HG02623 (cell line): ENCODE results near the gene LCE2C.
"Not testable (repeated sequence)": the region's sequence is repeated elsewhere in the genome, so short reads cannot be mapped to it uniquely, and the experiment has no call there.

Experiments used
- ATAC-seq: cut with Tn5 transposase; IDR thresholded peaks from one replicate; pipeline ENCODE4 v1.9.1; 2021; ENCODE audit warnings: moderate library complexity; ENCODE audit not compliant: unreplicated experiment

The LCE2C gene

DNA sequence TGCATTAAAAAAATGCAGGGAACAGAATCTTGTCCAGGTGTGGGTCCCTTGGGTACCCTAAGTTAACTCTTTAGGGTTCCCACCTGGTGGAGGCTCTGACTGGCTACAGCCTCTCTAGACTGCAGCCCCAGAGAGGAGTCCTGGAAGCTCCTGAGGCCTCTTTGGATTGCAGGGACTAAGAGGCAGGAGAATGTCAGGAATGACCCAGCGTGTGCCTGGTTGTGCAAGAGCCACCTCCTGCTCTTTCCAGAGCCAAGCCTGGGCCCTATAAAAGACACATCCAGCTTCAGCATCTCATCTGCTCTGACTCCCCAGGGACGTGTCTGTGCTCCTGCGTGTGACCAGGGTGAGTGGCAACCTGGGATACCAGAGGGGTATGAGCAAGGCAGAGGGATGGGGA, at the start of gene LCE2C:
LCE2C (plus strand) TSS at position 297 of the 400 bp plus-strand sequence. CDS start 737 bp downstream, outside the sequence.
- not testable (repeated sequence) for ATAC-seq

GRCh38 chr1:152626744-152627143, 48.3 kb upstream of the LCE2C start:
- ATAC-seq, result no peak

GRCh38 chr1:152630596-152630995, 44.5 kb upstream of the LCE2C start:
- ATAC-seq, result no peak

DNA sequence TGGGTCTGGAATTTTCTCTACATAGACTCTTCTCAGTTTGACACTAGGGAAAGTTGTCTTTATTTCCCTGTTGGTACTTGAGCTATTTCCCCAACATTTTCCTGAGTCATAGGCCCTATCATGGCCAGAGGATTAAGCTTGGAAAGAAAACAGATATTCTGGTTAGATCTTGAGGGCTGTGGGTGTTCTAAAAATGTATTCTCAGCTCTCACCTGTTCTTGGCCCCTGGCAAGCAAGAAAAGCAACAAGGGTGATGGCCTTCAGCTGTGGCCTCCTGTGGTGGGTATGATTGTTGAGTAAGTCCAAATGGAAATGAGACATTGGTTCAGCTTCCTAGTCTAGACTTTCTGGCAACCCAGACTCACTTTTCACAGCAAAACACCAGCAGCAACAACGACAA, 34.7 kb upstream of the LCE2C start:
- ATAC-seq, result no peak

- no peak for ATAC-seq
These were observed 31.1 kb upstream of the LCE2C start for GRCh38 chr1:152643945-152644344.

GRCh38 chr1:152645146-152645545, 29.9 kb upstream of the LCE2C start:
- ATAC-seq, result no peak

DNA sequence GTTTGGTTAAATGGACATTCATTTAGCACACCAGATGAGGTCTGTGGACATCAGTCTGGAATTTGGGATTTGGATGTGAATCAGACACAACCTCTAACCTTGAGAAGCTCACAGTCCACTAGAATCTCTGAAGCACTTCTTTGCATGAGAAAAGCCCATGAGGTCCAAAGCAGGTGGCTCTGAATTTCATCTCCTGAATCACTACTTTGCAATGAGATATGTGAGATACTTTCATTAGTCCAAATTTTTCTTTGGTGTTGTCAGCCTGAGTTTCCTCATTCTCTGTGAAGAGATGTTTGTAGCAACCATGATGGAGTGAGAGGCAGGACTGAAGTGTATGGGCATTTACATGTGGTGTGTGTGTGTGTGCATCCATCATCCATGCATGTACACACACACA, 28.4 kb upstream of the LCE2C start:
- ATAC-seq, result no peak

GRCh38 chr1:152654110-152654509, 21.0 kb upstream of the LCE2C start:
- no peak for ATAC-seq

DNA sequence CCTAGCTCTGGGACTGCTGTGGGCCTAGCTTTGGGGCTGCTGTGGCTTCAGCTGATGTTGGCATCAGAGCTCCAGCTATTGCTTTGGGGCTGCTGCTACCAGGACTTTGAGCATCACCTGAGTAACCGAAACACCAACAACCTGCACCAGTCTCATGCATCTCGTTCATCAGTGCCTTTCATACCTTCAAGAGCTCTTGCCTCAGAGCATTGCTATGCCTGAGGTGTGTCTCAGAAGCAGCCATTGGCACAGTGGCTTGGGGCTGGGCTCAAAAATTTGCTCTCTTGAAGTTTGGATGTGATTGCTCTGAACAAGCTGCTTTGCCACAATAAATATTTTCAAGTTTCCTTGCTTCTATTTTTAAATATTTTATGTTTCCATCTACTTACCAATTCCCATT, 18.6 kb upstream of the LCE2C start:
- ATAC-seq, result no peak

DNA sequence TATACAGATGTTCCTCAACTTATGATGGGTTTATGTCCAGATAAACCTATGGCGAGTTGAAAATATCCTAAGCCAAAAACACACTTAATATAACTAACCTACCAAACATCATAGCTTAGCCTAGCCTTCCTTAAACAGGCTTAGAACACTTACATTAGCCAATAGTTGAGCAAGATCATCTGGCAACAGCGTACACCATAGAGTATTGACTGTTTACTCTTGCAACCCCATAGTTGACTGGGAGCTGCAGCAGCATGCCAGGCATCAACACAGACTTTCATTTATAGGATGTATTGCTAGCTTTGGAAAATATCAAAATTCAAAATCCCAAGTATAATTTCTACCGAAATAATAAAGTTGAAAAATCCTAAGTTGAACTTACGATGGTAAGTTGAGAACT, 17.4 kb upstream of the LCE2C start:
- ATAC-seq, result no peak

- ATAC-seq, result no peak
These were observed 16.4 kb upstream of the LCE2C start for GRCh38 chr1:152658649-152659048.

DNA sequence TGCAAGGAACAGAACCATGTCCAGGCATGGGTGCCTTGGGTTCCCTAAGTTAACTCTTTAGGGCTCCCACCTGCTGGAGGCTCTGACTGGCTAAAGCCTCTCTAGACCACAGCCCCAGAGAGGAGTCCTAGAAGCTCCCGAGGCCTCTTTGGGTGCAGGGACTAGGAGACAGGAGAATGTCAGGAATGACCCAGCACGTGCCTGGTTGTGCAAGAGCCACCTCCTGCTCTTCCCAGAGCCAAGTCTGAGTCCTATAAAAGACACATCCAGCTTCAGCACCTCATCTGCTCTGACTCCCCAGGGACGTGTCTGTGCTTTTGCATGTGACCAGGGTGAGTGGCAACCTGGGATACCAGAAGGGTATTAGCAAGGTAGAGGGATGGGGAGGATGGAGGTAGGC, 12.0 kb upstream of the LCE2C start, which contains the start of gene LCE2D:
LCE2D (plus strand) TSS at position 283 of the 400 bp plus-strand sequence. CDS start 726 bp downstream, outside the sequence.
- no peak for ATAC-seq

- ATAC-seq, result not testable (repeated sequence)
These were observed 8.9 kb upstream of the LCE2C start for GRCh38 chr1:152666171-152666570.

DNA sequence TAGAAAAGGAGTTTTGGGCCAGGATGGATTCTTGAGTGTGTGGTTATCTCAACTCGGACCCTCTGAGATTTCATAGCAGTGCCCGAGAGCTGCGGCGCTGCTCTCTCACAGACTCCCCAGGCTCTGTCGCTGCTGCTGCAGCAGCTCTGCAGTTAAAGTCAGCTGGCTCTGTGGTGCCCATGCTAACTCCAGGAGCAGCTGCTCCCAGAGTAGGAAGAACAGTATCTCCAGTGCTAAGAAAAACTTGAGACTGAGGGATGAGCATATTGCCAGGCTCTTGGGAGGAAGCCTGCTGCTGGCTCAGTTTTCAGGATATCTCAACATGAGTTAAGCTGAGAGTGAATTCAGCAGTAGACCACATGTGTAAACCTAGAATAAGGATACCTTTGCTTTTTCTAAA, 7.4 kb upstream of the LCE2C start:
- ATAC-seq, result no peak

- ATAC-seq, result no peak
These were observed 2.1 kb upstream of the LCE2C start for GRCh38 chr1:152673016-152673415.

DNA sequence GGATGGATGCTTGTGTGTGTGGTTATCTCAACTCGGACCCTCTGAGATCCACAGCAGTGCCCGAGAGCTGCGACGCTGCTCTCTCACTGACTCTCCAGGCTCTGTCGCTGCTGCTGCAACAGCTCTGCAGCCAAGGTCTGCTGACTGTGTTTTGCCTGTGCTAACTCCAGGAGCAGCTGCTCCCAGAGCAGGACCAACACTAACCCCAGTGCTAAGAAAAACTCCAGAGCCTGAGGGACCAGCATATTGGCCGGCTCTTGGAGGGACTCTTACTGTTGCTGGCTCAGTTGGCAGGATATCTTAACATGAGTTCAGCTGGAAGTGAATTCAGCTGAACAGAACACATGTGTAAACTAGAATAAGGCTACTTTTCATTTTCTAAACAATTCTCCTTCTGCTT, 4.4 kb downstream of the LCE2C start:
- no peak for ATAC-seq

- ATAC-seq, result no peak
These were observed 6.5 kb downstream of the LCE2C start for GRCh38 chr1:152681616-152682015.

- ATAC-seq, result no peak
These were observed 8.8 kb downstream of the LCE2C start for GRCh38 chr1:152683846-152684245.

DNA sequence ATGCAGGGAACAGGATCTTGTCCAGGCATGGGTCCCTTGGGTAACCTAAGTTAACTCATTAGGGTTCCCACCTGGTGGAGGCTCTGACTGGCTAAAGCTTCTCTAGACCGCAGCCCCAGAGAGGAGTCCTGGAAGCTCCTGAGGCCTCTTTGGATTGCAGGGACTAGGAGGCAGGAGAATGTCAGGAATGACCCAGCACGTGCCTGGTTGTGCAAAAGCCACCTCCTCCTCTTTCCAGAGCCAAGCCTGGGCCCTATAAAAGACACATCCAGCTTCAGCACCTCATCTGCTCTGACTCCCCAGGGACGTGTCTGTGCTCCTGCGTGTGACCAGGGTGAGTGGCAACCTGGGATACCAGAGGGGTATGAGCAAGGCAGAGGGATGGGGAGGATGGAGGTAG, 10.7 kb downstream of the LCE2C start, which contains the start of gene LCE2B:
LCE2B (plus strand) TSS at position 301 of the 400 bp plus-strand sequence. CDS start 721 bp downstream, outside the sequence.
- ATAC-seq, result not testable (repeated sequence)

DNA sequence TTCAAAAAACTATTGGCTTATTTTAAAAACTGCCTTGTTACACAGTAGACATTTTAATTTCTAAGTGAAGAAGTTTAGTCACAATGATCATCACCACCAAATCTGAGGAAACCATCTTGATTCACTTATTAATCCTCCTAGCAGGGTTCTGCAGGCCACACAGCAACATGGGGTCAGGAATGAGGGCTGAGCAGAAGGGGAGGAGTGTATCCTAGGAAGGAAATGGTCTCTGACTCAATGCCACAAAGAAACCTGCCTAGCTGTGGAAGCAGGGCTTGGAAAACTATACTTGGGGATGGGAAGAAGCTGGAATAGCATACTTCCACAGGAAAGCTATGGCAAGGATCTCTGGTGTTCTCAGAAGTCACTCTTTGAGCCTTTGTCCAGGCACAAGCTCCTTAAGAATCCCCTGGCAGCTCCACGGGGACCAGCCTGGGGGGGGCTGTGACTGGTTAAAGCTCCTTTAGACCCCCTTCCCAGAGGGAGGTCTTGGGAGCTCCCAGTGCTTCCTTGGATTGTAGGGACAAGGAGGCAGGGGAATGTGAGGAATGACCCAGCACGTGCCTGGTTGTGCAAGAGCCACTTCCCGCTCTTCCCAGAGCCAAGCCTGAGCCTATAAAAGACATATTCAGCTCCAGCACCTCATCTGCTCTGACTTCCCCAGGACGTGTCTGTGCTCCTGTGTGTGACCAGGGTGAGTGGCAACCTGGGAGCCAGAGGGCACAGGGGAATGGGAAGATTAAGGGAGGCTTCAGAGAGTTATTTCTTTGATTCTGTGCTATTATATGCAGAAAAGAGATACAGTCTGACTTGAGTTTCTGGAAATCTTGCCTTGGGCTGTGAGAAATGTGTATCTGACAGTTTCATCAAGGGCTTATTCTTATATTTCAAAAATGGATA, 22.9 kb downstream of the LCE2C start, which contains the start of gene LCE2A:
LCE2A (plus strand) TSS at position 645 of the 900 bp plus-strand sequence. CDS start 557 bp downstream, outside the sequence.
- ATAC-seq, result no peak

GRCh38 chr1:152699746-152700145, 24.7 kb downstream of the LCE2C start:
- ATAC-seq, result no peak

GRCh38 chr1:152707860-152708259, 32.8 kb downstream of the LCE2C start, which contains the start of gene LCE4A:
TSS of gene LCE4A (plus strand) at chr1:152708160. CDS start at chr1:152709076, 916 bp downstream.
- no peak for ATAC-seq
